Skeletal muscle cell (primary cell): ENCODE data around the gene TNFRSF13B.
"Not testable (repeated sequence)": the region's sequence is repeated elsewhere in the genome, so short reads cannot be mapped to it uniquely, and the experiment has no call there.

Source experiments
- DNase-seq: peaks from one replicate; pipeline ENCODE4 v3.0.0-alpha.2; 2010; ENCODE audit warnings: low read depth
- H3K4me3 ChIP-seq: 2 replicates; pipeline ENCODE4 v1.5.1; 2011; ENCODE audit warnings: low read depth, mild to moderate bottlenecking, control low read depth, low read length, moderate library complexity

The TNFRSF13B gene

GRCh38 chr17:16972346-16972745 is 428 bp upstream of the TNFRSF13B start:
- no peak overlapping the region for H3K4me3 ChIP-seq
- DNase-seq, result no peak

- H3K4me3 ChIP-seq, result no peak overlapping the region
- no peak for DNase-seq
Observed at GRCh38 chr17:16969931-16970906, 1.7 kb downstream of the TNFRSF13B start.

- H3K4me3 ChIP-seq, result no peak overlapping the region
- no peak for DNase-seq
Observed at GRCh38 chr17:16968786-16969185, 3.1 kb downstream of the TNFRSF13B start.

DNA sequence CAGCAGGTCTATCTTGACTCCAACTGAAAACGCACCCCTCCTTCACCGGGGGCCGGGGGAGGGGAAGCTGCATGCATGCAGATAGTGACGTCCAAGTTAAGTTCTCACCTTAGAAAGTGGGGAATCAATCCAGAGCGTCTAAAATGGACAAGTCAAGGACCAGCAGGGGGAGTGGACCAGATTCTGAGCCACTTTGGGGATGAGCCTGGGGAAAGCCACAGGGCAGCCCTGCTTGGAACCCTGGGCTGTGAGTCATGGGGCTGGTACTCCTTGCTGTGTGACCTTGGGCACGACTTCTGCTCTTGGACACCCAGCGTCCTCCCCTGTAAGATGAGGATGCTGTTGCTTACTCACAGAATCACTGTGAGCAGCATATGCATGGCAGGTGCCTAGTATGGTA is 9.1 kb downstream of the TNFRSF13B start:
- DNase-seq, result no peak
- H3K4me3 ChIP-seq, result no peak overlapping the region

DNA sequence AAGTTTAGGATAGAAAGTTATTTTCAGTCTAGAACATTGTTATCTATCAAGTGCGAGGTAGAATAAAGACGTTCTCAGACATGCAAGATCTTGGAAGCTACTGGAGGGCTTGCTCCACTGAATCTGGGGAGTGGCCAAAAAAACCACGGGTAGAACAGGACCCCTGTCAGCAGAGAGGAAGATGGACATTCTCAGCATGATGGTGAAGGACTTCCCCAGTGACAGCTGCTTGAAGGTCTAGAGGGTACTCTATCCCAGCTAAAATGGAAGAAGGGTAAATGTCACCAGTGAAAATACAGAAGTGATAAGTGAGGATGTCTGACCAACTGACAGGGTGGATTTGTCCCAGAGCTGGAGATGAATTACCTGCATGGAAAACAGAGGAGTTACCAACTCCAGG is 10.1 kb downstream of the TNFRSF13B start:
- no peak for DNase-seq
- H3K4me3 ChIP-seq, result no peak overlapping the region

- DNase-seq, H3K4me3 ChIP-seq: not testable (repeated sequence)
Observed at GRCh38 chr17:16961022-16961421, 10.9 kb downstream of the TNFRSF13B start.

GRCh38 chr17:16955011-16955410 is 16.9 kb downstream of the TNFRSF13B start:
- H3K4me3 ChIP-seq, DNase-seq: not testable (repeated sequence)

DNA sequence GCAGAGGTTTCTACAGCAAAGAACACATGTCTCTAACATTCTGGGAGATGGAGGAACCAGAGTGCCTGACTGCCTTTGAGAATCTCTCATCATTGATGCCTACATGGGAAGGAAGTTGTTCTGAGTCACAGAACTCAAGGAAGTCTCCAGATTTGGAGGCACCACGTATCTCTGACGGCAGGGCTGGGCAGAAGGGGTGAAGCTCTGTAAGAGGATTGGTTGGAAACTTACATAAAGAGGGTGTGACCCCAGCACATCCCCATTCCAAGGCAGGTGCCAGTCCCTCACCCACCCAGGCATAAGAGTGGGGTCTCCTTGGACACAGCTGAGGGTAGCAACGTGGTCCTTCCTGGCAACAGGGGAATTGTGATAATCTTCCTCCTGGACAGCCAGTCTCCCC is 17.4 kb downstream of the TNFRSF13B start:
- DNase-seq, result no peak
- no peak overlapping the region for H3K4me3 ChIP-seq

DNA sequence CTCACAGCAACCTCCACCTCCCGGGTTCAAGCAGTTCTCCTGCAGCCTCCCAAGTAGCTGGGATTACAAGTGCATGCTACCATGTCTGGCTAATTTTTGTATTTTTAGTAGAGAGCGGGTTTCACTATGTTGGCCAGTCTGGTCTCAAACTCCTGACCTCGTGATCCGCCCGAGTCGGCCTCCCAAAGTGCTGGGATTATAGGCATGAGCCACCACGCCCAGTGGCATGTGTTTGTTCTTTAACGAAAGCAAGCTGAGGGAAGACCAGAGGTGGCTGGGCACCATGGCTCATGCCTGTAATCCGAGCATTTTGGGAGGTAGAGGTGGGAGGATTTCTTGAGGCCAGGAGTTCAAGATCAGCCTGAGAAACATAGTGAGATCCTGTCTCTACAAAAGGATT is 18.1 kb downstream of the TNFRSF13B start:
- H3K4me3 ChIP-seq, result no peak overlapping the region
- no peak for DNase-seq

DNA sequence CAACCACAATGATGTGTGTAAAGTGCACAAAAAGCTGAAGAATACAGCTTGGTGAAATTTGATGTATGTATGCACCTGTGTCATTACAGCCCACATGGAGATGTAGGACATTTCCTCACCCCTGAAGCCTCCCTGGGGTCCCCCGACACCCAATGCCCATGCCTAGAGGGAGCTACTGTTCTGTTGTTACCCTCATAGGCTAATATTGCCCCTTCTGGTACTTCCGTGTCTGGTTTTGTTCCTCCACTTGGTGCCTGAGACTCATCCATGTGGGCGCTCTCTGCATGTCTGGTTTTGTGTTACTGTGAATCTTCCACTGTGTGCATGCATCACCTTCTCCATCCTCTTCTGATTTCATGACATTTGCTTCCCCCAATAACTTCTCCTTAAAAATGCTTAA is 18.6 kb downstream of the TNFRSF13B start:
- DNase-seq, result no peak
- H3K4me3 ChIP-seq, result no peak overlapping the region

DNA sequence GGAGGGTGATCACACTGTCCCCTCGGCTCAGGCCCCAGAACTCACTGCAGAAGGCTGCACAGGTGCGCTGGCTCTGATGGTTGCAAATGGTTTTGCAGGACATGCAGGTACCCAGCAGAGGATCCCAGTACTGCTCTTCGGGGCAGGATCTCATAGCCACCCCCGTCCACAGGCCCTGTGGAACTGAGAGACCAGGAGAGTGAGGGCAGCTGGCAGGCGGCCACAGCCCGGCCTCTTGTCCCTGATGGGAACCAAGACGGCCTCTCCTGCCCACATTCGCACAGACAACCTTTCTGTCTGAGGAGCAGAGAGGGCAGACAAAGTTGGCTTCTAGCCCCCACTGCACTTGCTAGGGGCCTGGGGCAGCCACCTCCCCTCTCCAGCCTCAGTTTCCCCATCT is 19.5 kb downstream of the TNFRSF13B start:
- no peak for DNase-seq
- no peak overlapping the region for H3K4me3 ChIP-seq

GRCh38 chr17:16950488-16950887 is 21.4 kb downstream of the TNFRSF13B start:
- no peak for DNase-seq
- no peak overlapping the region for H3K4me3 ChIP-seq

DNA sequence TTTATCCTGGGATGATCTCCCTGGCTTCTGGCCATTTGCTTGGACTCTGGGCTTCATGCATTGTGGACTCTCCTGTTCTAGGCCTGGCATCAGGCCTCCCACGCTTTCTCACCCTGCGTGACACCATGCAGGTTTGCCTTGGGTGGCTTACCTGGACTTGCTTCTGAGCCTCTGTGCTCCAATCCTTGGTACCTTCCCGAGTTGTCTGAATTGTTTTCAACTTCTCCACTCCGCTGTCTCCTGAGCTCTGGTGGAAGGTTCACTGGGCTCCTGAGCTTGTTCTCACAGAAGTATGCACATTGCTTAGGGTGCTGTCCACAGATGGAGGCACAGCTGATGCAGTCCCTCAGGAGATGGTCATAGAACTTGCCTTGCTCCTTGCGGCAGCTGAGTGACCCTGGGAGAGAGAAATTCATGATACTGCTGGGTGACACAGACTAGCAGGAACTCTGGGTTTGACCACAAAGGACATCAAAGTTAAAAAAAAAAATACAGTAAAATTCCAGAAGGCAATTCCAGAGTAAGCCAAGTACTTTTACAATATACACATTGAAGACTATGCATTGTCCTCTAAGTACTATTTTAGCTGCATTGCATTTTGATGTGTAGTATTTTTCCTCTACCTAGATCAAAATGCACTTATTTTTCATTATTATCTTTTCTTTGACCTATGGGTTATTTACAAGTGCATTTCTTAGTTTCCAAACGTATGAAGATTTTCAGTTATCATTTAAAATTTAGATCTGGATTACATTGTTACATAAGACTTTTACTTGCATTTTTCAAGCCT is 23.1 kb downstream of the TNFRSF13B start:
- DNase-seq, result no peak
- H3K4me3 ChIP-seq, result no peak overlapping the region

- no peak overlapping the region for H3K4me3 ChIP-seq
- DNase-seq, result no peak
Observed at GRCh38 chr17:16947470-16947869, 24.4 kb downstream of the TNFRSF13B start.

GRCh38 chr17:16945663-16946218 is 26.2 kb downstream of the TNFRSF13B start:
- H3K4me3 ChIP-seq, result no peak overlapping the region
- DNase-seq, result no peak

GRCh38 chr17:16945136-16945482 is 26.8 kb downstream of the TNFRSF13B start:
- no peak overlapping the region for H3K4me3 ChIP-seq
- DNase-seq, result no peak

DNA sequence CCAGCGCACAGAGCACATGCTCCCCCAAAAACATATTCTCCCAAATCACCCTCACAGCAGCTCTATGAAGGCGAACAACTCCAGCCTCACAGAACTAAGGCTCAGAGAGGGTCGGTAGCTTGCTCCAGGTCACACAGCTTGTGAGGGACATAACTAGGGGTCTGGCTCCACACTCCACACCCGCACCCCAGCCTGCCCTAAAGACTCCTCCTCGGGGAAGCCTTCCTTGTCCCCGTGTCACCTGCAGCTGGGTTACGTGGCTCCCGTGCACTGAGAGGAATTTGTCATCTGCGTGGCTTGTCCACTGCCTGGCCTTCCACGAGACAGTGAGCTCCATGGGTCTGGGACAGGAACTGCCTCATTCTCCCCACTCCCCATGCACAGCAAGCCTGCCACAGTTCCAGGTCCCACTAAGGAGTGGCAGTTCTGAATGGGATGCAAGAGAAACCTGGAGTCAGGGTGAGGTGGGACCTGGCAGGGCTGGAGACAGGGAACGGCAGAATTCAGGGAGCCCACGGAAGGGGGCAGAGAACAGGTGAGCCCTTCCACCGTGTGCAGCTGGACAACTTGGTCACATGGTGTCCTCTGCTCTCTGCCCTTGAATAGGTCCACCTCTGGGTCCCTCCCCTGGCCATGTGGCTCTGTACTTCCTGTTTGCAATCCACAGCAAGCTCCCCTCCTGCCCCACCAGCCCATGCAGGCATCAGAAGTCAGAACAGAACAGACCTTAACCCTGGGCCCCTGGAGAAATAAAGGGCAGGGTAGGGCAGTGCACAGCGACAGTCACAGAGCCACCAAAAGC is 27.4 kb downstream of the TNFRSF13B start:
- no peak for DNase-seq
- H3K4me3 ChIP-seq, result no peak overlapping the region

- no peak for DNase-seq
Observed at GRCh38 chr17:16943541-16944333, 28.2 kb downstream of the TNFRSF13B start.

GRCh38 chr17:16943032-16943352 is 28.9 kb downstream of the TNFRSF13B start:
- no peak for DNase-seq
- H3K4me3 ChIP-seq, result no peak overlapping the region

More at GRCh38 chr17:16943541-16944333, 28.2 kb downstream of the TNFRSF13B start:
- H3K4me3 ChIP-seq, result no peak overlapping the region
